ENCODE data around the gene DMRT2. TPM values are rescaled to one million over a fixed set of nuclear protein-coding genes. Genes with fewer than 3 reads are reported as not detected.

Gene DMRT2
- total and polyA plus RNA-seq, 2 donors (not counting 3 experiments of a cell fraction or from before 2014, with no cell fraction given) = not detected

DNA sequence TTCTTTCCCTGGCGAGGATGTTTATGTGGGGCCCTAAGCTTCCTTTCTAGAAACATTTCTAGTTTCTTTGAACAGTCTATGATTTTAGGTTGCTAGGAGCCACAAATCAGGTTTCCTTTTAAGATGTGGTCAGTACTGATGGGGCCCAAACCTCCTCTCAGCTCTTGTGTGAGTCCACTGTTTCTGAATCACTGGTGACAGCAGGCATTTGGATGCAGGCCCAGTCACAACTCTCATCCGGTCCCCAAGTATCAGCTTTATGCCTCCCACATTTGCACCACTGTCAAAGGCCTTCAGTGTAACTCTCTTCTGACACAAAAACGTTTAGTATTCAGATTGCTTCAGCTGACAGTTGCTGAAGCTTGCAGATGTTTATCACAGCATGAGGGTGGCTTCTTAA lies 7.8 kb downstream of the DMRT2 start:
- BruUV-seq (replicated peaks) = no TSS peak
- Histone ChIP-seq H3K4me3 (replicated peaks in 1 of 3; ENCODE audit: insufficient read depth in 1 of 3, low read depth in 1 of 3, low read length in 3 of 3) (no peak overlapping the region), H3K9me3 (replicated peaks; ENCODE audit: control insufficient read depth, insufficient read depth, low read length) (no peaks in the 10 kb centered on the region), H2AFZ (ENCODE audit: low read depth, low read length) (no peak overlapping the region), H3K27me3 (ENCODE audit: control insufficient read depth in 2 of 2, insufficient read depth in 2 of 2, low read length in 2 of 2) (peaks cover 15 to 17% of the 10 kb centered on the region in 2 experiments), H3K9ac (replicated peaks; ENCODE audit: extremely low read depth, insufficient read depth, low read length) (no peak overlapping the region), H3K36me3 (ENCODE audit: control insufficient read depth in 2 of 2, extremely low read depth in 1 of 2, insufficient read depth in 2 of 2, low read length in 2 of 2) (no peaks in the 10 kb centered on the region), H3K4me2 (ENCODE audit: insufficient read depth, low read length) (no peak overlapping the region), H3K4me1 (ENCODE audit: control insufficient read depth, extremely low read depth, insufficient read depth, low read length) (no peaks in the 10 kb centered on the region), H4K20me1 (replicated peaks; ENCODE audit: control insufficient read depth, extremely low read depth, insufficient read depth, low read length) (no peaks in the 10 kb centered on the region), H3K79me2 (ENCODE audit: control insufficient read depth, insufficient read depth, low read length) (no peaks in the 10 kb centered on the region), H3K9me1 (replicated peaks; ENCODE audit: control insufficient read depth, extremely low read depth, insufficient read depth, low read length) (no peaks in the 10 kb centered on the region), H3K27ac (ENCODE audit: insufficient read depth, low read depth, low read length) (no peak overlapping the region)
- ChIA-PET CTCF (no interaction called here), POLR2A (no interaction called here)
- DNase-seq (ENCODE audit: low read depth, low spot score) (no peak), FAIRE-seq (no peak)
- TF ChIP-seq, protein P1, sequence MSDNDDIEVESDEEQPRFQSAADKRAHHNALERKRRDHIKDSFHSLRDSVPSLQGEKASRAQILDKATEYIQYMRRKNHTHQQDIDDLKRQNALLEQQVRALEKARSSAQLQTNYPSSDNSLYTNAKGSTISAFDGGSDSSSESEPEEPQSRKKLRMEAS (IDR thresholded peaks at IDR 0.05; ENCODE audit: insufficient read depth, insufficient read length) = no peak
- TF ChIP-seq POLR2AphosphoS5 (IDR thresholded peaks at IDR 0.05; ENCODE audit: insufficient read depth, low read depth, low read length) (no peak), MYC (IDR thresholded peaks at IDR 0.05; ENCODE audit: low read depth, low read length) (no peak), GATA2 (IDR thresholded peaks at IDR 0.05; ENCODE audit: insufficient read depth, insufficient read length, low read depth, low read length) (no peak), POLR2A (IDR thresholded peaks at IDR 0.05; ENCODE audit: low read depth, low read length) (no peak), FOS (IDR thresholded peaks at IDR 0.05; ENCODE audit: borderline replicate concordance, insufficient read depth, low read length) (no peak), JUN (IDR thresholded peaks at IDR 0.05; ENCODE audit: borderline replicate concordance, insufficient read depth, insufficient read length, low read depth) (no peak), EZH2 (IDR thresholded peaks at IDR 0.05; ENCODE audit: borderline replicate concordance, low read depth, low read length, severe bottlenecking) (no peak)
- TF ChIP-seq, protein P2, sequence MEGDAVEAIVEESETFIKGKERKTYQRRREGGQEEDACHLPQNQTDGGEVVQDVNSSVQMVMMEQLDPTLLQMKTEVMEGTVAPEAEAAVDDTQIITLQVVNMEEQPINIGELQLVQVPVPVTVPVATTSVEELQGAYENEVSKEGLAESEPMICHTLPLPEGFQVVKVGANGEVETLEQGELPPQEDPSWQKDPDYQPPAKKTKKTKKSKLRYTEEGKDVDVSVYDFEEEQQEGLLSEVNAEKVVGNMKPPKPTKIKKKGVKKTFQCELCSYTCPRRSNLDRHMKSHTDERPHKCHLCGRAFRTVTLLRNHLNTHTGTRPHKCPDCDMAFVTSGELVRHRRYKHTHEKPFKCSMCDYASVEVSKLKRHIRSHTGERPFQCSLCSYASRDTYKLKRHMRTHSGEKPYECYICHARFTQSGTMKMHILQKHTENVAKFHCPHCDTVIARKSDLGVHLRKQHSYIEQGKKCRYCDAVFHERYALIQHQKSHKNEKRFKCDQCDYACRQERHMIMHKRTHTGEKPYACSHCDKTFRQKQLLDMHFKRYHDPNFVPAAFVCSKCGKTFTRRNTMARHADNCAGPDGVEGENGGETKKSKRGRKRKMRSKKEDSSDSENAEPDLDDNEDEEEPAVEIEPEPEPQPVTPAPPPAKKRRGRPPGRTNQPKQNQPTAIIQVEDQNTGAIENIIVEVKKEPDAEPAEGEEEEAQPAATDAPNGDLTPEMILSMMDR (IDR thresholded peaks at IDR 0.05; ENCODE audit: extremely low read depth in 1 of 2, insufficient read depth in 1 of 2, low read depth in 1 of 2, low read length in 2 of 2) = no peak
- intact Hi-C loops (cut with micrococcal nuclease) (no loop called here), dilution Hi-C loops (cut with MboI; ENCODE audit: extremely low pct_ligation_motif_present, low sequenced_read_pairs) (no loop called here)
